SK-N-SH treated with all-trans-retinoic acid at 6 μM for 48 hours (cell line): Measurements from ENCODE around the gene MGAT5B.

Source experiments
- ARNTL ChIP-seq: fragments of 450-650 bp; formaldehyde crosslinking; IDR thresholded peaks from 2 replicates; pipeline ENCODE4 v1.5.0; 2020; ENCODE audit warnings: low read depth, mild to moderate bottlenecking, moderate library complexity, borderline replicate concordance
- ESRRG ChIP-seq: fragments of 250-450 bp; sonication (Bioruptor Pico); IDR thresholded peaks from 2 replicates; pipeline ENCODE4 v1.6.1; 2021; ENCODE audit warnings: mild to moderate bottlenecking
- GLIS3 ChIP-seq: fragments of 250-450 bp; sonication (Bioruptor Pico); IDR thresholded peaks from 2 replicates; pipeline ENCODE4 v1.5.0; 2020; ENCODE audit warnings: mild to moderate bottlenecking, moderate library complexity
- POU6F1 ChIP-seq: fragments of 250-450 bp; sonication (Bioruptor Pico); IDR thresholded peaks from 2 replicates; pipeline ENCODE4 v1.8.0; 2021; ENCODE audit warnings: low read depth, mild to moderate bottlenecking, moderate library complexity, borderline replicate concordance
- RARB ChIP-seq: fragments of 250-450 bp; sonication (Bioruptor Pico); IDR thresholded peaks from 2 replicates; pipeline ENCODE4 v1.8.0; 2021; ENCODE audit warnings: mild to moderate bottlenecking, moderate library complexity
- TCF4 ChIP-seq: fragments of 250-450 bp; sonication (Bioruptor Pico); IDR thresholded peaks from 2 replicates; pipeline ENCODE4 v1.8.0; 2021; ENCODE audit warnings: mild to moderate bottlenecking, moderate library complexity, borderline replicate concordance
- TOX ChIP-seq: fragments of 250-450 bp; sonication (Bioruptor Pico); IDR thresholded peaks from 2 replicates; pipeline ENCODE4 v1.8.0; 2021; ENCODE audit warnings: mild to moderate bottlenecking, moderate library complexity, borderline replicate concordance
- ZFP3 ChIP-seq: fragments of 250-450 bp; sonication (Bioruptor Pico); IDR thresholded peaks from 2 replicates; pipeline ENCODE4 v1.5.0; 2020; ENCODE audit warnings: mild to moderate bottlenecking, moderate library complexity
- TF ChIP-seq, protein P1 (sequence below): fragments of 250-450 bp; sonication (Bioruptor Pico); IDR thresholded peaks from 2 replicates; pipeline ENCODE4 v1.5.1; 2020; ENCODE audit warnings: low read depth, mild to moderate bottlenecking, moderate library complexity

GRCh38 chr17:76966016-76966415 lies 97.8 kb downstream of the MGAT5B start:
- no peak for TF ChIP-seq GLIS3 (CRISPR knock-in tag)
- no peak for TF ChIP-seq ESRRG (CRISPR knock-in tag)
- TF ChIP-seq POU6F1, result no peak
- TF ChIP-seq ZFP3 (CRISPR knock-in tag), result no peak
- TF ChIP-seq TOX, result no peak
- TF ChIP-seq RARB (CRISPR knock-in tag), result no peak
- TF ChIP-seq, protein P1, sequence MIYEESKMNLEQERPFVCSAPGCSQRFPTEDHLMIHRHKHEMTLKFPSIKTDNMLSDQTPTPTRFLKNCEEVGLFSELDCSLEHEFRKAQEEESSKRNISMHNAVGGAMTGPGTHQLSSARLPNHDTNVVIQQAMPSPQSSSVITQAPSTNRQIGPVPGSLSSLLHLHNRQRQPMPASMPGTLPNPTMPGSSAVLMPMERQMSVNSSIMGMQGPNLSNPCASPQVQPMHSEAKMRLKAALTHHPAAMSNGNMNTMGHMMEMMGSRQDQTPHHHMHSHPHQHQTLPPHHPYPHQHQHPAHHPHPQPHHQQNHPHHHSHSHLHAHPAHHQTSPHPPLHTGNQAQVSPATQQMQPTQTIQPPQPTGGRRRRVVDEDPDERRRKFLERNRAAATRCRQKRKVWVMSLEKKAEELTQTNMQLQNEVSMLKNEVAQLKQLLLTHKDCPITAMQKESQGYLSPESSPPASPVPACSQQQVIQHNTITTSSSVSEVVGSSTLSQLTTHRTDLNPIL (CRISPR knock-in tag), result no peak
- no peak for TF ChIP-seq ARNTL (CRISPR knock-in tag)
- TF ChIP-seq TCF4 (CRISPR knock-in tag), result no peak
